GM19372 (cell line): ENCODE measurements around the gene KRTAP20-4.

Experiments
- ATAC-seq: cut with Tn5 transposase; IDR thresholded peaks from one replicate; pipeline ENCODE4 v1.9.1; 2021; ENCODE audit warnings: mild to moderate bottlenecking, low read depth, moderate library complexity; ENCODE audit not compliant: unreplicated experiment

KRTAP20-4 gene

GRCh38 chr21:30646904-30647414, 26.5 kb downstream of the KRTAP20-4 start:
- no peak for ATAC-seq

GRCh38 chr21:30652891-30653290, 32.5 kb downstream of the KRTAP20-4 start:
- no peak for ATAC-seq

DNA sequence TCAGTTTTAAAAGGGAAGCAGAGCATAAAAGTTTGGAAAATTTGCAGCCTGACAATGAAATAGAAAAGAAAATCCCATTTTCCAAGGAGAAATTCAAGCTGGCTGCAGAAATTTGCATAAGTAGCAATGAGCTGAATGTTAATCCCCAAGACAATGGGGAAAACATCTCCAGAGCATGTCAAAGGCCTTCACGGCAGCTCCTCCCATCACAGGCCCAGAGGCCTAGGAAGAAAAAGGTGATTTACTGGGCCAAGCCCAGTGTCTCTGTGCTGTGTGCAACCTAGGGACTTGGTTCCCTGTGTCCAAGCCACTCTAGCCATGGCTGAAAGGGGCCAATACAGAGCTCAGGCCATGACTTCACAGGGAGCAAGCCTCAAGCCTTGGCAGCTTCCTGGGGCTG, 48.3 kb downstream of the KRTAP20-4 start:
- no peak for ATAC-seq
